ENCODE measurements around the gene GUCY1A1. TPM values are rescaled to one million over a fixed set of nuclear protein-coding genes. Genes with fewer than 3 reads are reported as not detected.

Gene GUCY1A1
- total RNA-seq, 1 donor from 2014 or later = 37.1 TPM

DNA sequence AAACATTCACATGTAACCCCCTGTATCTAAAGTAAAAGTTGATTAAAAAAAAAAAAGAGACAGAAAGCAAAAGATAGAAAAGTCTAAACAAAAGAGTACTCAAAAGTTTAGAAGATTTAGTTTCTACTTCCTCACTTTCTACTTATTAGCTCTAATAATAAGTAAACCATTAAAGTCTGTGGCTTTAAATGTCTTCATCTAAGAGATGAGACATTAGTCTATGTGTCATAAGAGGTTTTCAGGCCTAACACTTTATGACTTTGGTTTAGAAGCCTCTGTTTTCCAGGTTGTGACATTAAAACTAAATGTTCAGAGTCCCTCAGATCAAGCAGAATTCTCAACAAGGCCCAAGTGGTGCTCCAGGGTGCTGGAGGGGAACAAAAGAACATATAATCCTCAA, 42.2 kb upstream of the GUCY1A1 start:
- TF ChIP-seq CTCF (IDR thresholded peaks at IDR 0.05) = no peak
- no peak for DNase-seq (ENCODE audit: low spot score in 2 of 2)
- H3K4me3 ChIP-seq = no peak overlapping the region
- intact Hi-C loops (cut with DNase I) = no loop called here
- H3K4me1 ChIP-seq = peaks cover 0 to 3% of the 10 kb centered on the region in 2 donors
- no peaks in the 10 kb centered on the region for H3K36me3 ChIP-seq
- no peaks in the 10 kb centered on the region for H3K27me3 ChIP-seq
- H3K9me3 ChIP-seq = no peaks in the 10 kb centered on the region
- no peak overlapping the region for H3K27ac ChIP-seq

GRCh38 chr4:155626561-155626960, 40.1 kb upstream of the GUCY1A1 start:
- no peak overlapping the region for H3K4me3 ChIP-seq
- H3K4me1 ChIP-seq = peaks cover 0 to 11% of the 10 kb centered on the region in 2 donors
- no peak overlapping the region for H3K27ac ChIP-seq
- no peaks in the 10 kb centered on the region for H3K27me3 ChIP-seq
- H3K36me3 ChIP-seq = no peaks in the 10 kb centered on the region
- TF ChIP-seq CTCF (IDR thresholded peaks at IDR 0.05) = no peak
- DNase-seq (ENCODE audit: low spot score in 2 of 2) = no peak
- intact Hi-C loops (cut with DNase I) = no loop called here
- H3K9me3 ChIP-seq = no peaks in the 10 kb centered on the region

DNA sequence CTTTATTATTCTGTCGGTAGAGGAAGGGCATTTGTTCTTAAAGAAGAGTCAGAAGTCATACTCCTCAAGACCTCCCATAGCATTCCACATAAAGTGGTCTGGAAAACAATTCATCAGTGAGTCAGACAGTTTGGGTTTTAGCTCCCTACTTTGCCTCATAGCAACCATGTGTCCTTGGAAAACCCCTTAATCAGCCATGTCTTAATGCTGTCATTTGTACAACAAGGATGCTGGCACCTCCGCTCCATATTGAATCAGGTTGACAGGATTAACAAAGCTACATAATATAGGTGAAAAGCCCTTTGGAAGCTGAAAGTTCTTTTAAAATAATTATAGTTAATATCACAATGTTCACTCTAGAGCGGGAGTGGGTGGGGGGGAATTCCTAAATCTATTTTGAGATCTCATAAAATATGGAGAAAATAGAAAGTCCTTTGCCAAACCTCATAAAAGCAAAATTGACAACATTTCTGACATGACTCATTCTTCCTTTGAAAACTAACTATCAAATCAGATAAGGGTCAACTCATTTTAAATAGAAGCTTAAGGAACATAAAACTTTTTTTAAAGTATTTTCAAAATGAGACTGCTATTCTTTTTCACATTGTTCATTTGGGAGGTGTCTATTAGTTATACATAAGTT, 37.3 kb upstream of the GUCY1A1 start:
- Histone ChIP-seq H3K27ac (no peak overlapping the region), H3K4me3 (no peak overlapping the region), H3K27me3 (no peaks in the 10 kb centered on the region), H3K4me1 (peaks cover 0 to 11% of the 10 kb centered on the region in 2 donors), H3K9me3 (no peaks in the 10 kb centered on the region), H3K36me3 (no peaks in the 10 kb centered on the region)
- DNase-seq (ENCODE audit: low spot score in 2 of 2) = no peak
- no peak for TF ChIP-seq CTCF (IDR thresholded peaks at IDR 0.05)
- intact Hi-C loops (cut with DNase I) = no loop called here

GRCh38 chr4:155629956-155630355, 36.7 kb upstream of the GUCY1A1 start:
- no peak overlapping the region for H3K4me3 ChIP-seq
- intact Hi-C loops (cut with DNase I) = no loop called here
- no peak overlapping the region for H3K27ac ChIP-seq
- H3K4me1 ChIP-seq = peaks cover 0 to 11% of the 10 kb centered on the region in 2 donors
- no peaks in the 10 kb centered on the region for H3K27me3 ChIP-seq
- no peaks in the 10 kb centered on the region for H3K9me3 ChIP-seq
- no peaks in the 10 kb centered on the region for H3K36me3 ChIP-seq
- no peak for TF ChIP-seq CTCF (IDR thresholded peaks at IDR 0.05)
- DNase-seq (ENCODE audit: low spot score in 2 of 2) = no peak

DNA sequence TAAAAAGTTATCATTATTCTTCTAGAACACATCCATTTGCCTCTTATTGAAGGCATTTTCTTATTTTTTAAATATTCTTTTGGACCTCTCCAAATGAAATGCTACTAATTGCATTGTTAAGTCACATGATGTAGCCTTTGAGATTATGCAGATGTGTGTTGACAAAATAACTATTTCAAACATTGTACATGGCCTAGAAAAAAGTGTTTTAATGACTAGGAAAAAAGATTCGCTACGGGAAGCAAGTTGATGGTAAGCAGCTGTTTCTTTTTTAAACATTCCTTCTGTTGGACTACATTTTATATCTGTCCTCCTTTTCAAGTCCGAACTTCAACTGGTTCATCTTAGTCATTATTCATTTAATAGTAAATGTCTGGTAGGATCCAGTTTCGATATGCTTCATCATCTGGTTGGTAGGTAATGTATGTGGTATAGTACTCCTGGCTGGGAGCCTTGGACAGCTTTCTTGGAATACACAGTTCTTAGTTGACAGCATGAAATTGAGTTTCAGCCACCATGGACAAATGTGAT, 34.3 kb upstream of the GUCY1A1 start:
- no peak for DNase-seq (ENCODE audit: low spot score in 2 of 2)
- intact Hi-C loops (cut with DNase I) = no loop called here
- TF ChIP-seq CTCF (IDR thresholded peaks at IDR 0.05) = no peak
- Histone ChIP-seq H3K36me3 (no peaks in the 10 kb centered on the region), H3K27me3 (no peaks in the 10 kb centered on the region), H3K9me3 (no peaks in the 10 kb centered on the region), H3K27ac (no peak overlapping the region), H3K4me1 (peaks cover 0 to 11% of the 10 kb centered on the region in 2 donors), H3K4me3 (no peak overlapping the region)
